Mesodermal cell (in vitro differentiated cells): ENCODE results near the gene ALG10. TPM values are rescaled to one million over a fixed set of nuclear protein-coding genes. Genes with fewer than 3 reads are reported as not detected.
A peak's percentile ranks its signal among the peaks of the same experiment; 100 is the strongest.
"Not testable (repeated sequence)": the region's sequence is repeated elsewhere in the genome, so short reads cannot be mapped to it uniquely, and the experiment has no call there.

ENCODE experiments used
- H3K27ac ChIP-seq: 2 replicates; pipeline ENCODE4 v1.7.0; 2013; ENCODE audit warnings: mild to moderate bottlenecking, low read depth, low read length, moderate library complexity; ENCODE audit not compliant: severe bottlenecking
- H3K36me3 ChIP-seq: 2 replicates; pipeline ENCODE4 v1.7.1; 2013; ENCODE audit warnings: mild to moderate bottlenecking, low read length, moderate library complexity; ENCODE audit not compliant: control insufficient read depth, insufficient read depth
- H3K4me1 ChIP-seq: one replicate; pipeline ENCODE4 v1.7.1; 2013; ENCODE audit warnings: mild to moderate bottlenecking, low read length; ENCODE audit not compliant: insufficient read depth, control insufficient read depth, poor library complexity, severe bottlenecking
- H3K4me3 ChIP-seq: 2 replicates; pipeline ENCODE4 v1.7.0; 2013; ENCODE audit warnings: low read length, control low read depth, mild to moderate bottlenecking; ENCODE audit not compliant: insufficient read depth, poor library complexity, severe bottlenecking; ENCODE audit errors: extremely low read depth
- H3K9me3 ChIP-seq: 2 replicates; pipeline ENCODE4 v1.7.1; 2013; ENCODE audit warnings: mild to moderate bottlenecking, low read length, moderate library complexity; ENCODE audit not compliant: control insufficient read depth
- WGBS, 2 experiments: methylation state at CpG; one replicate each; pipeline ENCODE4 v1.1.5; 2013; ENCODE audit warnings: missing lambda C conversion rate in 2 of 2; ENCODE audit not compliant: insufficient coverage in 2 of 2; 5-methylcytosine and 5-hydroxymethylcytosine counted together
- polyA plus RNA-seq, 2 experiments: library from polyadenylated mRNA; stranded (reverse); fragments of 50-300 nt; gene quantifications; one replicate each; pipeline ENCODE4 v1.2.3, GENCODE V29; 2013

The ALG10 gene, protein sequence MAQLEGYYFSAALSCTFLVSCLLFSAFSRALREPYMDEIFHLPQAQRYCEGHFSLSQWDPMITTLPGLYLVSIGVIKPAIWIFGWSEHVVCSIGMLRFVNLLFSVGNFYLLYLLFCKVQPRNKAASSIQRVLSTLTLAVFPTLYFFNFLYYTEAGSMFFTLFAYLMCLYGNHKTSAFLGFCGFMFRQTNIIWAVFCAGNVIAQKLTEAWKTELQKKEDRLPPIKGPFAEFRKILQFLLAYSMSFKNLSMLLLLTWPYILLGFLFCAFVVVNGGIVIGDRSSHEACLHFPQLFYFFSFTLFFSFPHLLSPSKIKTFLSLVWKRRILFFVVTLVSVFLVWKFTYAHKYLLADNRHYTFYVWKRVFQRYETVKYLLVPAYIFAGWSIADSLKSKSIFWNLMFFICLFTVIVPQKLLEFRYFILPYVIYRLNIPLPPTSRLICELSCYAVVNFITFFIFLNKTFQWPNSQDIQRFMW
- polyA plus RNA-seq (2013, experiment 1 of 2): 6.9 TPM
- 6.7 TPM for polyA plus RNA-seq (2013, experiment 2 of 2)

DNA sequence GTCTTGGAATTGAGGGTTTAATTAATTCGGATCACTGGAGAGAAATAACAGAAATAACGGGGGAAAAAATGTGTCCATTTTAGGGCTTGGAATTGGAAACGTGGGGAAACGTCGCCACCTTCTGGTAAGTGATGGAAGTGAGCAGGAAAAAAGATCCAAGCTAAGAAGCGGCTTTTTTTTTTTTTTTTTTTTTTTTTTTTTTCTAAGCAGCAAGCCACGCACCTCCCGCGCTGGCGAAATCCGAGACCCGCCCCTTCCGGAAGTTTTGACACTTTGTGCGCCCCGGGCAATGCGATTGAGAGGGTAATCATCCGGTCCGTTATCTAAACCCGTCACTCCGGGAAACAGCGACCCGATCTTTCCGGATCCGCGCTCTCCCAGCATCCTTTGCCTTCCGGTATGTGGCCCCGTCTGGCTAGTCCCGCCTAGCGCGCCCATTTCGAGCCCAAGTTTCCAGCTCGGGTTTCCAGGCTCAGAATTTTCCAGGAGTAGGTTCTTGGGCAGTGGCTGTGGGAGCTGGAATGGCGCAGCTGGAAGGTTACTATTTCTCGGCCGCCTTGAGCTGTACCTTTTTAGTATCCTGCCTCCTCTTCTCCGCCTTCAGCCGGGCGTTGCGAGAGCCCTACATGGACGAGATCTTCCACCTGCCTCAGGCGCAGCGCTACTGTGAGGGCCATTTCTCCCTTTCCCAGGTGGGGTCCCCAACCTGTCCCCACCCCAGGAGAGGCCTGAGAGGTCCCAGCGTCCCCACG is at the start of gene ALG10:
TSS of gene ALG10 (plus strand) at position 418 of the 752 bp plus-strand sequence. CDS start at position 522, 104 bp downstream.
- 0 to 1% methylated on average over 23 to 32 of the region's 44 CpGs for WGBS, 2 experiments
- no peaks in the 10 kb centered on the region for H3K9me3 ChIP-seq
- H3K4me1 ChIP-seq: no peaks in the 10 kb centered on the region
- peak within 1 kb of the TSS; percentile 80 for H3K27ac ChIP-seq
- H3K4me3 ChIP-seq: peak within 1 kb of the TSS; percentile 77
- H3K36me3 ChIP-seq: no peaks in the 10 kb centered on the region

DNA sequence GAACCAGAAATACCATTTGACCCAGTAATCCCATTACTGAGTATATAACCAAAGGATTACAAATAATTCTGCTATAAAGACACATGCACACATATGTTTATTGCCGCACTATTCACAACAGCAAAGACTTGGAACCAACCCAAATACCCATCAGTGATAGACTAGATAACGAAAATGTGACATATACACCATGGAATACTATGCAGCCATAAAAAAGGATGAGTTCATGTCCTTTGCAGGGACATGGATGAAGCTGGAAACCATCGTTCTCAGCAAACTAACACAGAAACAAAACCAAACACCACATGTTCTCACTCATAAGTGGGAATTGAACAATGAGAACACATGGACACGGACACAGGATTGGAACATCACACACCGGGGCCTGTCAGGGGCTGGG is 49.4 kb upstream of the ALG10 start:
- H3K36me3 ChIP-seq, H3K9me3 ChIP-seq, H3K4me3 ChIP-seq, H3K27ac ChIP-seq, H3K4me1 ChIP-seq: not testable (repeated sequence)
- 78% methylated on average over 1 of the region's 5 CpGs; no CpG with 5 or more reads in 1 of the 2 experiments for WGBS, 2 experiments

DNA sequence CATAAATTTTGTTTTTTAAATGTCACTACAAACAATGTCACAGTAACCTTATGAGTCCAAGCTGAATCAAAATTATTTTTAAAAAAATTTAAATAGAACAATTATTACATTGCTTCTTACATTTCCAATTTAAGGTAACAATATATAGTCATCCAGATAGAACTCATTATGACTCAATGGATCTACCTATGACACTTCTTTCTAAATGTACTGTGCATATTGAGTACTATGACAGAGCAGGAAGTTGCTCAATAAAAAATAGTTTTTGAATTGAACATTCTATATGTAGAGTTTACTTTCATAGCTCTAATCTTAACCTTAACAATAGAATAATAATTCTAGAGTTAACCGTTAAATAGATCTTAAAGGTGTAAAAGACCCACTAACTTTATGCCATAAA is 44.4 kb upstream of the ALG10 start:
- no peaks in the 10 kb centered on the region for H3K4me1 ChIP-seq
- no peak overlapping the region for H3K27ac ChIP-seq
- no CpG with 5 or more reads among the region's 1 CpG for WGBS, 2 experiments
- no peaks in the 10 kb centered on the region for H3K9me3 ChIP-seq
- no peaks in the 10 kb centered on the region for H3K36me3 ChIP-seq
- H3K4me3 ChIP-seq: no peak overlapping the region

DNA sequence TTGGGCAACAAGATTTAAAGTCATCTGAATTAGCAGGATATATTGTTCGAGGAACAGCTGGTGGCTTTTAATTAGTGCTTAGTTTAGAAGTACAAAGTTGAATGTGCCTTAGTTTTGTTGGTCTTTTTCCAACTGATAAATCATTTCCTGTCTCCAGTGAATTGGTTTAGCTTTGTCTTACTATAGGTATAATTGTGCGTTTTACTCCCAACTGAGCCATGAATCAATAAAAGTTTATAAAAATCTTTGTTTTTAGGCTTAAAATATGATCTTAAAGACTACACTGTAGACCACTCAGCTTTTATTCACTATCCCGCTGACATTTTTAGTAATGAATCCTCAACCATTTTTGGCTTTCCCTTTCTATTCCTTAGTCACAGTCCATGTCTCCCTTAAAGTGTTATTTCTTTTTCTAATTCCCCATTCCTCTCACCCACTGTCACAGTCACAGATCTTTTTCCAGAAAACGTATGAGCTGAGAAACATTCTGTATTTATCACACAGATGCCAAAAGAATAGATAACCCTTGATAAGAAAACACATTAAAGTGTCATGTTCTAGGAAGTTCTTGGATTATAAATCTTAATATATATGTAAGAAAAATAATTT is 34.0 kb upstream of the ALG10 start:
- H3K4me1 ChIP-seq: no peaks in the 10 kb centered on the region
- H3K9me3 ChIP-seq: no peaks in the 10 kb centered on the region
- H3K36me3 ChIP-seq: no peaks in the 10 kb centered on the region
- H3K27ac ChIP-seq: no peak overlapping the region
- WGBS, 2 experiments: 89 to 92% methylated on average over 2 to 3 of the region's 4 CpGs
- H3K4me3 ChIP-seq: no peak overlapping the region

DNA sequence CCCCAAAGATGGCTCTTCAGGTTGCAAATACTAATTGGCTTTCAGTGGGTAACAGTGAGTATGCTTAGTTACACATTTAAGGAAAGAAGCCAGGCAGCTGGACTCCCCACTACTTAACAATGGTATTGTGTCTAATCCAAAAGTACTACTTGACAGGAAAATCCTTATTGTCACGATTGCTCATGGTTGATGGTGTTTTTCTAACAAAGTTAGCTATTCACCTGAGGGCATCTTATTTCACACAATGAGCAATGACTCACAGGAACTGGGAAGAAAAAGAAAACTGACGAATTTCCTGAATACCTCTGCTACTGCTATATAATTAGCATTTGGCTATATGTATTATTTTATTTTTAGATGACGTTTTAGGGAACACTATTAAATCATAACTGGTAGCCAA is 33.4 kb upstream of the ALG10 start:
- Histone ChIP-seq H3K4me1 (no peaks in the 10 kb centered on the region), H3K9me3 (no peaks in the 10 kb centered on the region), H3K4me3 (no peak overlapping the region), H3K36me3 (no peaks in the 10 kb centered on the region), H3K27ac (no peak overlapping the region)
- no CpG with 5 or more reads among the region's 3 CpGs for WGBS, 2 experiments

DNA sequence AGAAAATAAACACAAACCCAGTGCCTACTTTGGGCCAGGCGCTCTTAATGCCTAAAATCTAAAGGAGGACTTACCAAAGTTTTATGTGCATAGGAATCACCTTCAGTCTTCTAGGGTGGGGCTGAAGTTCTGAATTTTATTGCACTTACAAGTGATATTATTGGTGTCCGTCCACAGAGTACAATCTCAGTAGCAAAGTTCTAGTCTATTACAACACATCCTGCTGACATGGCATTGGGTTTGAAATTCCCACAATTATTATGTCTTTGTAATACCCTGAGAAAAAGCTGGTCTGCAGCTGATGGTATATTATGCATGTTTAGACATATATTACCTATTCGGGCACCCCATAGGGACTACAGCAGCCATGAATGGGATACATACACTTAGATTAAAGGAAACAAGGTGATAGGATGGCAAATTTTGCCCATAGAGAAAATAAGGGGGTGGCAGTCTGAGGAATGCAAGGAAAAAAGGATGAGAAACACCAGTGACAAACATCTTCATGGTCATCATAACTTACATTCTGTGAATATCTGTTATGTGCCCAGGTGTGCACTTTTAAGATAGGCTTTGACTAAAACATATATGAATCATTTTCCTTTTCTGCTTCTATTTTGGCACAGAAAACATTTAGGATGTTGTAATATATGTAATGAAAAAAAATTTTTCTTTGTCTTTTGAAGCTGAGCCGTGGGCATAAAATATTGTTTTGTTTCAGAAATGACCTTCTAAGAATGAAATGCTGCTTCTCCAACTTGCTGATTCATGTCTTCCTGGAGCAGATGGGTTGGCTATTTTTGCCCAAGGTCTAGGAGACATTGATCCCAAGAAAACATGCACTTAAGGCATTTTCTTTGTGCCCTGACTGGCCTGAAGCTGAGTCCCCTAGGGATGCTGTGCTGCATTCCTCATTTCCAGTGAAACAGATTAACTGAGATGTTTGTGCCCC is 27.2 kb upstream of the ALG10 start:
- no peaks in the 10 kb centered on the region for H3K36me3 ChIP-seq
- no peak overlapping the region for H3K4me3 ChIP-seq
- H3K4me1 ChIP-seq: no peaks in the 10 kb centered on the region
- no peaks in the 10 kb centered on the region for H3K9me3 ChIP-seq
- 83 to 86% methylated on average over 1 to 2 of the region's 4 CpGs for WGBS, 2 experiments
- H3K27ac ChIP-seq: no peak overlapping the region

DNA sequence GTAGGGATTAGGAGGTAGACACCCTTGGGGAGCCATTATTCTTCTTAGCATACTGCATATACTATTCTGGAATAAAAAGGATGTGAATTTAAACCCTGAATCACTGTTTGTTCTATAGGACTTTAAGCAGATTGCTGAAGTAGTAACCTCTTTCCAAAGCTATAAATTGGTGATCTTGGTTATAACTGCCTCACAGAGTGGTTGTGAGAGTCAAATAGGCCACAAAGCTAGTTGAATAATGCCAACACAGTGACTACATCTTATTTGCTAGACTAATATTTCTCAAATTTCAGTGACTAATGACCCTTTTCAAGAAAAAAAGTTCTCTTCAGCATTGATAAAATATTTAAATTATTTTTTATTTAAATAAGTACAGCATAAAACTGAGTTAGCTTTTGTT is 13.5 kb upstream of the ALG10 start:
- not testable (repeated sequence) for H3K4me3 ChIP-seq

DNA sequence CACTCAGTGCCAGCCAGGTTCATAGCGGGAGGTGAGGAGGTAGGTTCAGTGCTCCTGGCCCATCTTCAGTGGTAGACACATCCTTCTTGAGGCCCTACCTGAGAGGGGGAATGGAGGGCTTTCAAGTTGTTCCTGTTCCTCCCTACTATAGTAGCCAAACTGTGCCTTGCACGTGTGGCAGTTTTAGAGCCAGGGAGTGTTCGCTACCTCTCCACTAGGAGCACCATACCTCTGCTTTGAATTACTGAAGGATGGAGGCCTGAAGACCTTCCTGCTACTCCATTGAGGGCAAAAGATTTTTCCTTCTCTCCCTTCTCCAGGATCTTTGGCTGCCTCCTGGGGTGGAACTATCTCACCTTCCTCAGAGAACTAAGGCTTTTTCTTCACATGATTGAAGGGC is 5.9 kb upstream of the ALG10 start:
- H3K27ac ChIP-seq: no peak overlapping the region
- H3K36me3 ChIP-seq: no peaks in the 10 kb centered on the region
- no peaks in the 10 kb centered on the region for H3K4me1 ChIP-seq
- H3K4me3 ChIP-seq: no peak overlapping the region
- 81% methylated on average over 3 of the region's 3 CpGs; no CpG with 5 or more reads in 1 of the 2 experiments for WGBS, 2 experiments
- no peaks in the 10 kb centered on the region for H3K9me3 ChIP-seq

More for the DNA sequence above, 13.5 kb upstream of the ALG10 start:
- H3K4me1 ChIP-seq, H3K27ac ChIP-seq, H3K36me3 ChIP-seq, H3K9me3 ChIP-seq: not testable (repeated sequence)

DNA sequence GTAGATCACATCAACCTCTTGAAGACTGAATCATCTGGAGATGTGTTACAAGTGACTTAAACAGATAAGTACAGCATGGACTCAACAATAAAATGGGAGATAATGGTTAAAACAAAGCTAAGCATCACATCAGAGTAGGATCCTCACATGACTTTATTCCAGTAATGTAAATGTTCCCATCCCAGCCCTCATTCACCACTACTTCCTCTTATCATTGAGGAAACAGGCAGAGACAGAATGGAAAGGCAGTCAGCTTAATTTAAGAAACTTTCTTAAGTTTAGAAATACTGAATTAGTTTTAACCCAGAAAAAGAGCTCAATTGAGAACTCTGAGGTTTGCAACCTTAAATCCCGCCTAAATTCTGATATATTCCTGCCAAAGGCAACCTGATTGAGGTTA is 1.2 kb upstream of the ALG10 start:
- 83 to 88% methylated on average over 1 of the region's 1 CpG for WGBS, 2 experiments
- Histone ChIP-seq H3K4me1 (no peaks in the 10 kb centered on the region), H3K9me3 (no peaks in the 10 kb centered on the region), H3K4me3 (no peak overlapping the region), H3K36me3 (no peaks in the 10 kb centered on the region), H3K27ac (no peak overlapping the region)

DNA sequence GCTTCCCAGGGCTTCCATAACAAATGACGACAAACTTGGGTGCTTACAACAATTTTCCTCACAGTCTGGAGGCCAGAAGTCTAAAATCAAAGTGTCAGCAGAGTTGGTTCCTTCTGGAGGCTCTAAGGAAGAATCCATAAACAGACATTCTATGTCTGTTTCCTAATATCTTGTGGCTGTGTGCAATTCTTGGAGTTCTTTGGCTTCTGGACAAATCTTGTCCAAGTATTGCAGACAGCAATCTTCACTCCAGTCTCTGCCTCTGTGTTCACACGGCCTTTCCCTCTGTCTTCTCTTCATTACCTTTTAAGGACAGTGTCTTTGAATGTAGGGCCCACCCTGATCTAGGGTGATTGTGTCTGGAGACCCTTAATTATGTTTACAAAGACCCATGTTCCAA is 5.4 kb downstream of the ALG10 start:
- H3K27ac ChIP-seq, H3K9me3 ChIP-seq, H3K4me1 ChIP-seq, H3K36me3 ChIP-seq, H3K4me3 ChIP-seq: not testable (repeated sequence)
- WGBS, 2 experiments: 83% methylated on average over 1 of the region's 2 CpGs; no CpG with 5 or more reads in 1 of the 2 experiments
